OCI-LY3 (cell line): ENCODE data around the gene ZBTB7C.

Experiments used
- H2AFZ ChIP-seq: fragments of 200-600, 300-600 bp; shearing (Covaris generic); 2 replicates; pipeline ENCODE4 v1.6.0; 2014; ENCODE audit warnings: antibody characterized with exemption, low read depth, low read length
- H3K27ac ChIP-seq: fragments of 200-600, 300-600 bp; sonication (generic); 2 replicates; pipeline ENCODE4 v1.5.1; 2014; ENCODE audit warnings: mild to moderate bottlenecking, low read length, moderate library complexity, mixed read lengths
- H3K27me3 ChIP-seq: fragments of 200-600, 300-600 bp; sonication (generic); 2 replicates; pipeline ENCODE4 v1.6.1; 2014; ENCODE audit warnings: low read depth, low read length, mixed read lengths
- H3K36me3 ChIP-seq: fragments of 200-600, 300-600 bp; sonication (generic); replicated peaks from 2 replicates; pipeline ENCODE3; 2014; ENCODE audit warnings: low read depth, low read length, mixed read lengths
- H3K4me1 ChIP-seq: fragments of 300-600, 200-600 bp; sonication (generic); 2 replicates; pipeline ENCODE4 v1.6.1; 2014; ENCODE audit warnings: low read length, mixed read lengths
- H3K4me2 ChIP-seq: fragments of 200-600, 300-600 bp; sonication (generic); 2 replicates; pipeline ENCODE4 v1.6.1; 2014; ENCODE audit warnings: low read length, mixed read lengths
- H3K4me3 ChIP-seq: fragments of 300-600, 200-600 bp; sonication (generic); 2 replicates; pipeline ENCODE4 v1.5.1; 2014; ENCODE audit warnings: antibody characterized with exemption, mild to moderate bottlenecking, low read length, moderate library complexity
- H3K79me2 ChIP-seq: fragments of 300-600, 200-600 bp; shearing (Covaris generic); 2 replicates; pipeline ENCODE4 v1.6.1; 2014; ENCODE audit warnings: mild to moderate bottlenecking, low read length, mixed read lengths
- H3K9ac ChIP-seq: fragments of 300-600, 200-600 bp; shearing (Covaris generic); 2 replicates; pipeline ENCODE4 v1.6.0; 2014; ENCODE audit warnings: mild to moderate bottlenecking, low read length, moderate library complexity
- H3K9me3 ChIP-seq: fragments of 200-600, 300-600 bp; shearing (Covaris generic); 2 replicates; pipeline ENCODE4 v1.6.1; 2014; ENCODE audit warnings: low read length, mixed read lengths; ENCODE audit not compliant: insufficient read depth
- H4K20me1 ChIP-seq: fragments of 200-600, 300-600 bp; sonication (generic); 2 replicates; pipeline ENCODE4 v1.6.1; 2016; ENCODE audit warnings: low read length, mixed read lengths; ENCODE audit not compliant: insufficient read depth
- EZH2phosphoT487 ChIP-seq: fragments of 200-600 bp; shearing (Covaris generic); IDR thresholded peaks from 2 replicates; pipeline ENCODE4 v1.6.1; 2018; ENCODE audit warnings: antibody characterized with exemption, mixed run types, low read depth
- TF ChIP-seq, protein P1 (sequence below): fragments of 200-600, 300-600 bp; sonication (generic); IDR thresholded peaks from 2 replicates; pipeline ENCODE4 v1.5.1; 2014; ENCODE audit warnings: antibody characterized with exemption, low read length, low read depth

The ZBTB7C gene

DNA sequence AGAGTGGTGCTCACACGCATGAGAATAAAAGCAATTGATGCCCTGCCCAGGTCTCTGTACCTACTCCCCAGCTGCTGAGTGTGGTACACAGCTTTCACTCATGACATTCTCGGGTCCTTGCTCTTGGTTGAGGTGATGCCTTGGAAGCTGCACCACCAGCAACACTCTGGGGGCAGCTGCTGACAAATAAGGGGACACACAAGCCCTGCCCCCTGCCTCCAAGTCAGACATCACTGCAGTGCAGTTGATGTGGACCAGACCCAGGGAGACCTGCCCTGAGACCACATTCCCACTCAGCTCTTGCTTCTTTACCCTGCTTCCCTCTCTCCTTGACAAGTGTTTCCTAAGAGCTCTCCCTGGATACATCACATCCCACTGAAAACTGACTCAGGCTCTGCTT is 225.6 kb downstream of the ZBTB7C start:
- no peaks in the 10 kb centered on the region for H3K36me3 ChIP-seq
- TF ChIP-seq, protein P1, sequence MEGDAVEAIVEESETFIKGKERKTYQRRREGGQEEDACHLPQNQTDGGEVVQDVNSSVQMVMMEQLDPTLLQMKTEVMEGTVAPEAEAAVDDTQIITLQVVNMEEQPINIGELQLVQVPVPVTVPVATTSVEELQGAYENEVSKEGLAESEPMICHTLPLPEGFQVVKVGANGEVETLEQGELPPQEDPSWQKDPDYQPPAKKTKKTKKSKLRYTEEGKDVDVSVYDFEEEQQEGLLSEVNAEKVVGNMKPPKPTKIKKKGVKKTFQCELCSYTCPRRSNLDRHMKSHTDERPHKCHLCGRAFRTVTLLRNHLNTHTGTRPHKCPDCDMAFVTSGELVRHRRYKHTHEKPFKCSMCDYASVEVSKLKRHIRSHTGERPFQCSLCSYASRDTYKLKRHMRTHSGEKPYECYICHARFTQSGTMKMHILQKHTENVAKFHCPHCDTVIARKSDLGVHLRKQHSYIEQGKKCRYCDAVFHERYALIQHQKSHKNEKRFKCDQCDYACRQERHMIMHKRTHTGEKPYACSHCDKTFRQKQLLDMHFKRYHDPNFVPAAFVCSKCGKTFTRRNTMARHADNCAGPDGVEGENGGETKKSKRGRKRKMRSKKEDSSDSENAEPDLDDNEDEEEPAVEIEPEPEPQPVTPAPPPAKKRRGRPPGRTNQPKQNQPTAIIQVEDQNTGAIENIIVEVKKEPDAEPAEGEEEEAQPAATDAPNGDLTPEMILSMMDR = no peak
- H3K27ac ChIP-seq = no peak overlapping the region
- no peak overlapping the region for H2AFZ ChIP-seq
- H3K9ac ChIP-seq = no peak overlapping the region
- H3K79me2 ChIP-seq = no peaks in the 10 kb centered on the region
- no peaks in the 10 kb centered on the region for H3K9me3 ChIP-seq
- peaks cover 64% of the 10 kb centered on the region for H3K27me3 ChIP-seq
- H3K4me1 ChIP-seq = no peaks in the 10 kb centered on the region
- no peaks in the 10 kb centered on the region for H4K20me1 ChIP-seq
- H3K4me3 ChIP-seq = no peak overlapping the region
- H3K4me2 ChIP-seq = no peak overlapping the region

DNA sequence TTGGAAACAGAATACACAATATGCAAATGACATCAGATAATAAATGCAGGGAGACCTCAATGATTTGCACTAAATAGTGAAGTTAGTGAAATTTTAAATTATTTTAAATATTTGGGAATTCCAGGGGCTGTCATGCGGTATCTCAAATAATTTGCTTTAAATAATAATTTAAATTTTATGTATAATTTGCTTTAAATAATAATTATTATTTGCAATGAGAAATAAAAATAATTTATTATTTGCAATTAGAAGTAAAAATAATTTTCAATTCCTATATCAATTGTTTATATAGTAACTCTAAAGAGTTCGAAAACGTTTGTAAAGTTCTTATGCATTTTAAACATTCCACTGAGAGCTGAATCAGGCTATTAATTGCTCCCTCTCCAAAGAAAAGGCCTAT is 226.4 kb downstream of the ZBTB7C start:
- H3K4me3 ChIP-seq = no peak overlapping the region
- H3K4me2 ChIP-seq = no peak overlapping the region
- H4K20me1 ChIP-seq = no peaks in the 10 kb centered on the region
- TF ChIP-seq, protein P1 = no peak
- TF ChIP-seq EZH2phosphoT487 = no peak
- no peaks in the 10 kb centered on the region for H3K9me3 ChIP-seq
- no peak overlapping the region for H2AFZ ChIP-seq
- H3K9ac ChIP-seq = no peak overlapping the region
- H3K36me3 ChIP-seq = no peaks in the 10 kb centered on the region
- H3K27me3 ChIP-seq = peaks cover 56% of the 10 kb centered on the region
- H3K4me1 ChIP-seq = no peaks in the 10 kb centered on the region
- H3K27ac ChIP-seq = no peak overlapping the region
- no peaks in the 10 kb centered on the region for H3K79me2 ChIP-seq

DNA sequence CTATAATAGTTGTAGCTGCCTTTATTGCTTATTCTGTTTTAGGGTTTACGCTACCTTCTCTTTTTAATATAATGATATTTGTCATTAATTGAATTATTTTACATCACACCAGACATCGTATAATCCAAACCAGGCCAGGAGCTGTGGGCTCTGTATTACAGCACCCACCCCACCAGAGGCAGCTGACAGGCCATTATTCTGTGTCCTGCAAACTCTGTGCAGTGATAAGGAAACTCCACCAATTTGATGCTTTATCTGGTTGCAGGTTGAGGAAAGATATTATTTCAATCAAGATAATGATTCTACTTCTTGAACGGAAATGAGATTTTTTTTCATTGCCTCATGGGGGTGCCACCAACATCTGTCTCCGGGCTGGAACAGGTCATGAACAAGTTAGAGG is 227.3 kb downstream of the ZBTB7C start:
- Histone ChIP-seq H4K20me1 (no peaks in the 10 kb centered on the region), H3K9me3 (no peaks in the 10 kb centered on the region), H2AFZ (no peak overlapping the region), H3K9ac (no peak overlapping the region), H3K4me2 (no peak overlapping the region), H3K4me3 (no peak overlapping the region), H3K4me1 (no peaks in the 10 kb centered on the region), H3K27ac (no peak overlapping the region), H3K36me3 (no peaks in the 10 kb centered on the region), H3K27me3 (peaks cover 51% of the 10 kb centered on the region), H3K79me2 (no peaks in the 10 kb centered on the region)
- TF ChIP-seq EZH2phosphoT487 = no peak
- TF ChIP-seq, protein P1 = no peak

DNA sequence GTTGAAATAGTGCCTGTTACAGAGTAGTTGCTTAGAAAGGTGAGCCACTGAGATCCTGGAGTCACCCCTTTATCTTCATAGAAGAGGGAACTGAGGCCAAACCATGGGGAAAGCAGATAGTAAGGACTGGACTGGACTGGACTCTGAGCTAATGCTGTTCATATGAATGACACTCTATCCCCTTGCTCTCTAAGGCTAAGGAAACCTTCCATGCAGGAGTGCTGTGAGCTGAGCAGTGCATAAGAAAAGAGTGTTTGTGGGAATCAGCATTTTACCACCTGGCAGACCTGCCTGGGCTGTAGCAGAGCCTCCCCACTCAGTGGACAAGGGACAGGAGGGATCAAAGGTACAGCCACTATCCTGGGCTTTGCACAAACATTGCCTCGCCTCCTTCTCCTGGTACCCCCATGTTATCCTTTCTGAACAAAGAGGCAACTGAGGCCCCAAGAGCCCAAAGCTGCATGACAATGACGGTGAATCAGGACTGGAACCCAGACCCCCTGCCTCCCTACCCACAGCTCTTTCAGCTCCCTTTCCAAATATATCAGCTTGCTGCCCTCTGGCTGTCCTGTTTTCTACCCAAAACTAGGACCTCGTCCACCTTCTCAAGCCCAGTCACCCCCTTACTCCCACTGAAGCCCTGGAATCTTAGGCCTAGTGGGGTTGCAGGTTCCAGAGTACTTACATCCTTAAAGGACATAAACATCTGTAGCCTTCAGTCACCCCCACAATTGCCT is 227.9 kb downstream of the ZBTB7C start:
- H3K79me2 ChIP-seq = no peaks in the 10 kb centered on the region
- H3K9ac ChIP-seq = no peak overlapping the region
- no peaks in the 10 kb centered on the region for H4K20me1 ChIP-seq
- no peak overlapping the region for H3K4me3 ChIP-seq
- H3K4me2 ChIP-seq = no peak overlapping the region
- no peak for TF ChIP-seq EZH2phosphoT487
- TF ChIP-seq, protein P1 = no peak
- no peak overlapping the region for H3K27ac ChIP-seq
- no peaks in the 10 kb centered on the region for H3K9me3 ChIP-seq
- no peaks in the 10 kb centered on the region for H3K4me1 ChIP-seq
- no peaks in the 10 kb centered on the region for H3K36me3 ChIP-seq
- H2AFZ ChIP-seq = no peak overlapping the region
- peaks cover 46% of the 10 kb centered on the region for H3K27me3 ChIP-seq
